ENCODE results near the gene SIGLEC1. TPM values are rescaled to one million over a fixed set of nuclear protein-coding genes. Genes with fewer than 3 reads are reported as not detected.

The SIGLEC1 gene
- total RNA-seq, 1 donor from 2014 or later: 23.2 TPM

DNA sequence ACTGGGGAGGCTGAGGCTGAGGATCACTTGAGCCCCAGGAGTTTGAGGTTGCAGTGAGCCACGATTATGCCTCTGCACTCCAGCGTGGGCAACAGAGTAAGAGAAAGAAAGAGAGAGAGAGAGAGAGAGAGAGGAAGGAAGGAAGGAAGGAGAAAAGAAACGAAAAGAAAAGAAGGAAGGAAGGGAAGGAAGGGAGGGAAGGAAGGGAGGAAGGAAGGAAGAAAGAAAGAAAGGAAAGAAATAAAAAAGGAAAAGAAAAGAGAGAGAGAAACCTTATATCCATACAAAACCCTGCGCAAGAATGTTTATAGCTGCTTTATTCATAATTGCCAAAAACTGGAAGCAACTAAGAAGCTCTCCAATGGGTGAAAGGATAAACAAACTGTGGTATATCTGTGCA is 12.0 kb upstream of the SIGLEC1 start:
- TF ChIP-seq, protein P1, sequence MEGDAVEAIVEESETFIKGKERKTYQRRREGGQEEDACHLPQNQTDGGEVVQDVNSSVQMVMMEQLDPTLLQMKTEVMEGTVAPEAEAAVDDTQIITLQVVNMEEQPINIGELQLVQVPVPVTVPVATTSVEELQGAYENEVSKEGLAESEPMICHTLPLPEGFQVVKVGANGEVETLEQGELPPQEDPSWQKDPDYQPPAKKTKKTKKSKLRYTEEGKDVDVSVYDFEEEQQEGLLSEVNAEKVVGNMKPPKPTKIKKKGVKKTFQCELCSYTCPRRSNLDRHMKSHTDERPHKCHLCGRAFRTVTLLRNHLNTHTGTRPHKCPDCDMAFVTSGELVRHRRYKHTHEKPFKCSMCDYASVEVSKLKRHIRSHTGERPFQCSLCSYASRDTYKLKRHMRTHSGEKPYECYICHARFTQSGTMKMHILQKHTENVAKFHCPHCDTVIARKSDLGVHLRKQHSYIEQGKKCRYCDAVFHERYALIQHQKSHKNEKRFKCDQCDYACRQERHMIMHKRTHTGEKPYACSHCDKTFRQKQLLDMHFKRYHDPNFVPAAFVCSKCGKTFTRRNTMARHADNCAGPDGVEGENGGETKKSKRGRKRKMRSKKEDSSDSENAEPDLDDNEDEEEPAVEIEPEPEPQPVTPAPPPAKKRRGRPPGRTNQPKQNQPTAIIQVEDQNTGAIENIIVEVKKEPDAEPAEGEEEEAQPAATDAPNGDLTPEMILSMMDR (IDR thresholded peaks at IDR 0.05): no peak
- no peaks in the 10 kb centered on the region for H3K27me3 ChIP-seq
- H3K9me3 ChIP-seq: no peaks in the 10 kb centered on the region
- no peak for DNase-seq (ENCODE audit: low spot score in 2 of 2)
- no peak overlapping the region for H3K4me3 ChIP-seq
- intact Hi-C loops (cut with DNase I): no loop called here
- no peaks in the 10 kb centered on the region for H3K36me3 ChIP-seq
- H3K4me1 ChIP-seq: no peaks in the 10 kb centered on the region
- H3K27ac ChIP-seq: no peak overlapping the region

DNA sequence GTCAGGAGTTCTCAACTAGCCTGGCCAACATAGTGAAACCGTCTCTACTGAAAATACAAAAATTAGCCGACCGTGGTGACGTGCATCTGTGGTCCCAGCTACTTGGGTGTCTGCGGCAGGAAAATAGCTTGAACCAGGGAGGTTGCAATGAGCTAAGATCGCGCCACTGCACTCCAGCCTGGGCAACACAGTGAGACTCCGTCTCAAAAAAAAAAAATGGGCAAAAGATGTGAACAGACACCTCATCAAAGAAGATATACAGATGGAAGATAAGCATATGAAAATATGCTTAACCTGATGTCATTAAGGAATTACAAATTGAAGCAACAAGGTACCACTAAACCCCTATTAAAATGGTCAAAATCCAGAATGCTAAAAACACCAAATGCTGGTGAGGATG is 10.9 kb upstream of the SIGLEC1 start:
- H3K27ac ChIP-seq: no peak overlapping the region
- DNase-seq (ENCODE audit: low spot score in 2 of 2): no peak
- no peaks in the 10 kb centered on the region for H3K9me3 ChIP-seq
- intact Hi-C loops (cut with DNase I): no loop called here
- H3K36me3 ChIP-seq: no peaks in the 10 kb centered on the region
- H3K27me3 ChIP-seq: no peaks in the 10 kb centered on the region
- TF ChIP-seq, protein P1 (IDR thresholded peaks at IDR 0.05): no peak
- no peak overlapping the region for H3K4me3 ChIP-seq
- H3K4me1 ChIP-seq: no peaks in the 10 kb centered on the region

DNA sequence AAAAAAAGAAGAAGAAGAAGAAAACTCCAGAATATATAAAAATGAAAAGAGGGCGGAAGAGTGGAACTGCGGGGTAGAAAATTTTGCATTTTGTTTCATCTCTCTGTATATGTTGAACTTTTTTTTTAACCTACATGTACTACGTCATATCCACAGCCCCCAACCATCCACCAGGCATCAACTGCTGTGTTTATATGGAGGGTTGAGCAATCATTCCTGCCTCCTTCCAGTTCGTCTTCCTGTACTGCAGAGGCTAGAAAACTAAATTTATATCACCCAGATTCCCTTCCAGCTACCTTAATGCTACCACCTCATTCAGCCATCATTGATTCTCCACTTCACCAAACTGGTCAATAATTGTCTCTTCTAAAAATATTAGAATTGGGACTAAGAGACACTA is 9.5 kb upstream of the SIGLEC1 start:
- H3K36me3 ChIP-seq: no peaks in the 10 kb centered on the region
- H3K4me1 ChIP-seq: no peaks in the 10 kb centered on the region
- DNase-seq (ENCODE audit: low spot score in 2 of 2): no peak
- intact Hi-C loops (cut with DNase I): no loop called here
- no peaks in the 10 kb centered on the region for H3K9me3 ChIP-seq
- TF ChIP-seq, protein P1 (IDR thresholded peaks at IDR 0.05): no peak
- H3K27me3 ChIP-seq: no peaks in the 10 kb centered on the region
- no peak overlapping the region for H3K4me3 ChIP-seq
- H3K27ac ChIP-seq: no peak overlapping the region

DNA sequence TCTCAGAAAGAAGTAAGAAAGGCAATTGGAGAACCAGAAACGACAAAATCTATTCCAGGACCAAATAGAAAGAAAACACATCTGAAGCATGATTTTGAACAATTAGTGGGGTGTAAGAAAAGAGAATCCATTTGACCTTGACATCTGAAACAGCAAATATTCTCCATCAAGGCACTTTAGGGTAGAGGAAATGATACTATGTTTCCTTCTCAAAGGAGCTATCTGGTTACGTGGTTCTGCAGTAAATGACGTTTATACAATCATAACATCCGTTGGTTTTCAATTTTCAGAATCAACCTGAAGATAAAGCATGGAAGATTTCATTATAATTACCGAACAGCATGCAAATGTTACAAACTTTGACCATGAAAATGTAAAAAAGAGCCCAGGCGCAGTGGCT is 8.2 kb upstream of the SIGLEC1 start:
- Histone ChIP-seq H3K9me3 (no peaks in the 10 kb centered on the region), H3K36me3 (no peaks in the 10 kb centered on the region), H3K4me3 (no peak overlapping the region), H3K4me1 (no peaks in the 10 kb centered on the region), H3K27ac (no peak overlapping the region), H3K27me3 (no peaks in the 10 kb centered on the region)
- TF ChIP-seq, protein P1 (IDR thresholded peaks at IDR 0.05): no peak
- intact Hi-C loops (cut with DNase I): no loop called here
- DNase-seq (ENCODE audit: low spot score in 2 of 2): no peak

DNA sequence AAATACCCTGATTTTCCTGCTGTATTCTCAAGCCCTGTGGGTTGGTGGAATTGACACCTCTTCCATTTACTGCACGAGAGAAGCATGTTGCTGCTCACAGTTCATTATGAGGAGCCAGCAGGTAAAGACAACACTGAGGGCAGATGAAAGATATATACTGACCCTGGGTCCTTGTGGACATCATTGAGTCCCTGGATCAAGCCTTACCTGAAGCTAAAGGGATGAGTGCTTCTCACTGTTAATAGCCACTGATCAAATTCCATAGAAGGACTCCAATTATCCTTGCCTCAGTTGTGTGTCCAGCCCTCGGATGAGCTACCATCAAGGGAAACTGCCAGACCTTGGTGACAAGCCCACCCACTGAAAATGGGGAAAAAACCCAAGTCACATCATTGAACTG is 7.7 kb upstream of the SIGLEC1 start:
- H3K9me3 ChIP-seq: no peaks in the 10 kb centered on the region
- H3K27ac ChIP-seq: no peak overlapping the region
- intact Hi-C loops (cut with DNase I): no loop called here
- no peaks in the 10 kb centered on the region for H3K4me1 ChIP-seq
- H3K36me3 ChIP-seq: no peaks in the 10 kb centered on the region
- no peak for DNase-seq (ENCODE audit: low spot score in 2 of 2)
- no peaks in the 10 kb centered on the region for H3K27me3 ChIP-seq
- TF ChIP-seq, protein P1 (IDR thresholded peaks at IDR 0.05): no peak
- H3K4me3 ChIP-seq: no peak overlapping the region

DNA sequence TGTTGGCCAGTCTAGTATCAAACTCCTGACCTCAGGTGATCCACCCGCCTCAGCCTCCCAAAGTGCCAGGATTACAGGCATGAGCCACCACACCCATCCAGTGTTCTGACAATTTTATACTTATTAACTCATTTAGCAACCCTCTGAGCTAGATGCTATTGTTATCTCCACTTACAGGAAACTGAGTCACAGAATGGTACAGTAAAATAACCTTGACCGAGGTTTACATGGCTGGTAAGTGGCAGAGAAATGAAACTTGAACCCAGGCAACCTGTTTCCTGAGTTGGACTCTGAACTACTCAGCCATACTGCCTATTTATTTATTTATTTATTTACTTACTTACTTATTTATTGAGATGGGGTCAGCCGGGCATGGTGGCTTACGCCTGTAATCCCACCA is 6.6 kb upstream of the SIGLEC1 start:
- no peak overlapping the region for H3K27ac ChIP-seq
- intact Hi-C loops (cut with DNase I): no loop called here
- H3K9me3 ChIP-seq: no peaks in the 10 kb centered on the region
- no peak for DNase-seq (ENCODE audit: low spot score in 2 of 2)
- no peak overlapping the region for H3K4me3 ChIP-seq
- no peaks in the 10 kb centered on the region for H3K27me3 ChIP-seq
- no peaks in the 10 kb centered on the region for H3K4me1 ChIP-seq
- no peaks in the 10 kb centered on the region for H3K36me3 ChIP-seq
- TF ChIP-seq, protein P1 (IDR thresholded peaks at IDR 0.05): no peak
